GM12891 (cell line): ENCODE data around the gene MOSMO.

Experiments used
- PAX5 ChIP-seq: IDR thresholded peaks from 2 replicates; pipeline ENCODE4 v1.6.1; 2011; ENCODE audit warnings: low read length, moderate library complexity, mild to moderate bottlenecking; ENCODE audit not compliant: insufficient read depth, severe bottlenecking
- POLR2A ChIP-seq: IDR thresholded peaks from 2 replicates; pipeline ENCODE4 v1.6.1; 2011; ENCODE audit warnings: low read depth, low read length, control low read depth
- POLR2AphosphoS5 ChIP-seq: IDR thresholded peaks from 2 replicates; pipeline ENCODE4 v1.6.1; 2011; ENCODE audit warnings: low read depth, low read length, control low read depth
- POU2F2 ChIP-seq: IDR thresholded peaks from 2 replicates; pipeline ENCODE4 v1.6.1; 2011; ENCODE audit warnings: low read depth, mild to moderate bottlenecking, control low read depth, low read length, moderate library complexity
- SPI1 ChIP-seq: IDR thresholded peaks from 2 replicates; pipeline ENCODE4 v1.6.1; 2011; ENCODE audit warnings: low read depth, low read length, control low read depth
- TAF1 ChIP-seq: IDR thresholded peaks from 2 replicates; pipeline ENCODE4 v1.6.1; 2011; ENCODE audit warnings: low read depth, low read length, control low read depth

DNA sequence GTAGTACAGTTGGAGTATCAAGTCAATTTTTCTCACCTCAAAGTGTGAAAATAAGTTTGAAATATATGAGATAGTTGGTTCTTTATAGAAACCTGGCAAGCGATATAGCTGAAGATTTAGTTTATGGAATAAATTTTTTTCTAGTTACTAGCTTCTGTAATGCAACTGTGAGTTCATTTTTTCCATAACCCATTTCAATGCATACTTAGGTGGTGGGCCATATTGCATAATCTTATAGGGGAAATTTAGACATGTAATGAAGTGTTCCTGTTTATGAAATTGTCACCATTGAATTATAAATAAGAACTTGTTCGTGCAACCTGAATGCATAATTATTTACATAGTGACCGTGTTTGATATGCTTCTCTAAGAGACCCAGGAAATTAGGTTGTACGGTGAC is 9.0 kb downstream of the MOSMO start:
- TF ChIP-seq POLR2A (no peak), POLR2AphosphoS5 (no peak), POU2F2 (no peak), TAF1 (no peak), SPI1 (no peak), PAX5 (no peak)
